H9 (cell line): ENCODE data around the gene ABHD8. TPM values are rescaled to one million over a fixed set of nuclear protein-coding genes. Genes with fewer than 3 reads are reported as not detected.
A peak's percentile ranks its signal among the peaks of the same experiment; 100 is the strongest.

Experiments used
- DNase-seq: peaks from one replicate; pipeline ENCODE4 v3.0.0-alpha.2; 2017
- H2AFZ ChIP-seq: one replicate; pipeline ENCODE4 v1.6.1; 2013; ENCODE audit warnings: mild to moderate bottlenecking, low read length, control low read depth, moderate library complexity
- H2AK5ac ChIP-seq: 2 replicates; pipeline ENCODE4 v1.6.1; 2013; ENCODE audit warnings: low read length, control low read depth, mixed read lengths; ENCODE audit not compliant: insufficient read length
- H2BK120ac ChIP-seq: one replicate; pipeline ENCODE4 v1.6.1; 2013; ENCODE audit warnings: low read depth, mild to moderate bottlenecking, low read length, control low read depth, inconsistent platforms; ENCODE audit not compliant: poor library complexity, severe bottlenecking
- H2BK12ac ChIP-seq: 2 replicates; pipeline ENCODE4 v1.6.1; 2013; ENCODE audit warnings: low read length, control low read depth, mixed read lengths, low read depth; ENCODE audit not compliant: insufficient read length
- H2BK15ac ChIP-seq: 2 replicates; pipeline ENCODE4 v1.6.1; 2013; ENCODE audit warnings: low read depth, low read length, control low read depth
- H2BK20ac ChIP-seq: one replicate; pipeline ENCODE4 v1.6.1; 2013; ENCODE audit warnings: low read depth, mild to moderate bottlenecking, low read length, control low read depth, inconsistent platforms; ENCODE audit not compliant: poor library complexity, severe bottlenecking
- H2BK5ac ChIP-seq: 2 replicates; pipeline ENCODE4 v1.6.1; 2013; ENCODE audit warnings: low read length, control low read depth, mixed read lengths; ENCODE audit not compliant: insufficient read length
- H3K14ac ChIP-seq: 2 replicates; pipeline ENCODE4 v1.6.1; 2013; ENCODE audit warnings: low read length, control low read depth; ENCODE audit not compliant: insufficient read depth
- H3K18ac ChIP-seq: 2 replicates; pipeline ENCODE4 v1.6.1; 2013; ENCODE audit warnings: low read depth, mild to moderate bottlenecking, mixed read lengths, low read length, control low read depth; ENCODE audit not compliant: insufficient read length
- H3K23ac ChIP-seq: 2 replicates; pipeline ENCODE4 v1.6.1; 2013; ENCODE audit warnings: low read length, control low read depth, mixed read lengths, low read depth; ENCODE audit not compliant: insufficient read length
- H3K23me2 ChIP-seq: 2 replicates; pipeline ENCODE4 v1.6.1; 2013; ENCODE audit warnings: low read depth, mild to moderate bottlenecking, mixed read lengths, low read length, control low read depth; ENCODE audit not compliant: insufficient read length, poor library complexity, severe bottlenecking
- H3K27ac ChIP-seq: 2 replicates; pipeline ENCODE4 v1.5.1; 2013; ENCODE audit warnings: low read length, control low read depth, mixed read lengths, low read depth; ENCODE audit not compliant: insufficient read length
- H3K27me3 ChIP-seq: 2 replicates; pipeline ENCODE4 v1.6.1; 2013; ENCODE audit warnings: low read length, control low read depth, inconsistent platforms; ENCODE audit not compliant: insufficient read depth
- H3K4ac ChIP-seq: 2 replicates; pipeline ENCODE4 v1.6.1; 2013; ENCODE audit warnings: low read depth, mild to moderate bottlenecking, control low read depth, inconsistent platforms, low read length, moderate library complexity
- H3K4me1 ChIP-seq: 2 replicates; pipeline ENCODE4 v1.6.1; 2013; ENCODE audit warnings: low read length, control low read depth, inconsistent platforms; ENCODE audit not compliant: insufficient read depth
- H3K4me2 ChIP-seq: 2 replicates; pipeline ENCODE4 v1.6.1; 2013; ENCODE audit warnings: low read length, control low read depth, mixed read lengths; ENCODE audit not compliant: insufficient read length, insufficient read depth
- H3K56ac ChIP-seq: 2 replicates; pipeline ENCODE4 v1.6.1; 2013; ENCODE audit warnings: low read depth, mild to moderate bottlenecking, mixed read lengths, low read length, control low read depth; ENCODE audit not compliant: insufficient read length
- H3K79me1 ChIP-seq: 2 replicates; pipeline ENCODE4 v1.6.1; 2013; ENCODE audit warnings: low read depth, mild to moderate bottlenecking, moderate library complexity, low read length, control low read depth, inconsistent platforms; ENCODE audit not compliant: insufficient read depth, poor library complexity, severe bottlenecking
- H3K79me2 ChIP-seq: 2 replicates; pipeline ENCODE4 v1.6.1; 2013; ENCODE audit warnings: low read length, control low read depth, inconsistent platforms; ENCODE audit not compliant: insufficient read depth
- H3K9ac ChIP-seq: 2 replicates; pipeline ENCODE4 v1.6.1; 2013; ENCODE audit warnings: low read length, control low read depth, mixed read lengths; ENCODE audit not compliant: insufficient read length; ENCODE audit errors: extremely low read depth
- H3K9me3 ChIP-seq: one replicate; pipeline ENCODE4 v1.6.1; 2013; ENCODE audit warnings: low read depth, low read length, inconsistent platforms; ENCODE audit not compliant: control insufficient read depth
- H3T11ph ChIP-seq: one replicate; pipeline ENCODE4 v1.6.1; 2013; ENCODE audit warnings: mild to moderate bottlenecking, low read length, control low read depth, inconsistent platforms
- H4K20me1 ChIP-seq: one replicate; pipeline ENCODE4 v1.6.1; 2013; ENCODE audit not compliant: control insufficient read depth, insufficient read length, insufficient read depth
- H4K5ac ChIP-seq: 2 replicates; pipeline ENCODE4 v1.6.1; 2013; ENCODE audit warnings: low read depth, mild to moderate bottlenecking, mixed read lengths, low read length, control low read depth; ENCODE audit not compliant: insufficient read length
- H4K8ac ChIP-seq: replicated peaks from 2 replicates; pipeline ENCODE4 v1.6.1; 2013; ENCODE audit warnings: low read length, control low read depth, mixed read lengths, low read depth; ENCODE audit not compliant: insufficient read length
- H4K91ac ChIP-seq: 2 replicates; pipeline ENCODE4 v1.6.1; 2013; ENCODE audit warnings: low read depth, mild to moderate bottlenecking, moderate library complexity, mixed read lengths, low read length, control low read depth; ENCODE audit not compliant: insufficient read length
- H3K27ac Mint-ChIP-seq, 3 experiments: 2 replicates in 2 of 3; 3 replicates in 1 of 3; pipeline ENCODE4 v1.8.0; 2020 to 2021; ENCODE audit warnings: mixed read lengths in 3 of 3, mild to moderate bottlenecking in 1 of 3, moderate library complexity in 1 of 3
- H3K27me3 Mint-ChIP-seq: 2 replicates; pipeline ENCODE4 v1.8.0; 2021; ENCODE audit warnings: low read depth, mild to moderate bottlenecking, moderate library complexity, mixed read lengths
- H3K36me3 Mint-ChIP-seq, 3 experiments: 2 replicates in 2 of 3; 3 replicates in 1 of 3; pipeline ENCODE4 v1.8.0; 2020 to 2021; ENCODE audit warnings: low read depth in 3 of 3, mixed read lengths in 3 of 3; ENCODE audit not compliant: insufficient read depth in 1 of 3
- H3K4me1 Mint-ChIP-seq, 2 experiments: 2 replicates each; pipeline ENCODE4 v1.8.0; 2020; ENCODE audit warnings: mixed read lengths in 2 of 2
- H3K4me3 Mint-ChIP-seq, 2 experiments: 2 replicates in 1 of 2; 3 replicates in 1 of 2; pipeline ENCODE4 v1.8.0; 2020 to 2021; ENCODE audit warnings: mild to moderate bottlenecking in 2 of 2, mixed read lengths in 2 of 2, moderate library complexity in 1 of 2
- H3K9me3 Mint-ChIP-seq, 2 experiments: 2 replicates in 1 of 2; 3 replicates in 1 of 2; pipeline ENCODE4 v1.8.0; 2020; ENCODE audit warnings: mild to moderate bottlenecking in 2 of 2, mixed read lengths in 2 of 2, moderate library complexity in 1 of 2
- whole genome bisulfite sequencing: extraction: QIAGEN DNeasy Blood & Tissue Kit; methylation state at CpG from one replicate; pipeline ENCODE4 v1.1.7; 2013; ENCODE audit warnings: missing lambda C conversion rate, low lambda C conversion rate, mixed read lengths; ENCODE audit not compliant: insufficient read length; ENCODE audit errors: extremely low coverage; 5-methylcytosine and 5-hydroxymethylcytosine counted together
- total RNA-seq: library from RNA; stranded (reverse); gene quantifications from 2 replicates; pipeline ENCODE4 v1.2.1, GENCODE V29; 2021
- TF ChIP-seq, protein P1 (sequence below): fragments of 200-600 bp; sonication (generic); conservative IDR thresholded peaks from 3 replicates; pipeline ENCODE4 v1.8.0; 2021; ENCODE audit warnings: antibody characterized with exemption, mild to moderate bottlenecking

Gene ABHD8
- total RNA-seq, 1 experiment from 2014 or later, result 11.7 TPM

DNA sequence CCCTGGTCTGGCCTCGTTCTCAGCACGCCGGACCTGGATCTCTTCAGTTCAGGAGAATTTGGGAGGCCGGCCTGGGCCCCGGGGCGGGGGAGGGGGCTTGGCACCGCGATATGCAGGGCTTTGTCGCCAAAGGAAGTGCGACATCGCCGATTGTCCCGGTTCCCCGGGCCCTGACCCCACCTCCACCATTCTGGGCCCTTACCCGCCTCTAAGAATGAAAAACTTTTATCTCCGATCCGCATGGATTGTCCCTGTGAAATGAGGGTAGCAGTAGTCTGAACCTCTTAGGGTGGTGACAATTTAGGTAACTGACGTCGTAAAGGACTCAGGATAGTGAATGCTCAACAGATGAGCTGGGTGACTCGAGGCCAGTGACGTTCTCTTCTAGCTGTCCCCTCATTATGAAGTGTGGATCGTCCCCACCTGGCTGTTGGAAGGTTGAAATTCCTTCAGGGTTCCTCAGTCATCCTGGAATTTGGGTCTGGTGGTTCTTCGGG, 6.8 kb upstream of the ABHD8 start:
- DNase-seq, result no peak
- Histone ChIP-seq H2AFZ (no peak overlapping the region), H3K4me1 (no peaks in the 10 kb centered on the region), H3K18ac (no peak overlapping the region), H2BK5ac (no peak overlapping the region), H4K20me1 (no peaks in the 10 kb centered on the region), H3K9me3 (no peaks in the 10 kb centered on the region), H3K79me1 (peaks cover 6% of the 10 kb centered on the region), H2BK120ac (no peak overlapping the region), H4K8ac (no peak overlapping the region), H3K56ac (no peak overlapping the region), H3K23ac (no peak overlapping the region), H2BK12ac (no peak overlapping the region), H3K23me2 (peaks cover 11% of the 10 kb centered on the region), H3K4ac (no peak overlapping the region), H3K27ac (no peak overlapping the region), H2BK15ac (no peak overlapping the region), H3K27me3 (no peaks in the 10 kb centered on the region), H3K4me2 (peak overlapping the region; percentile 73), H2BK20ac (no peak overlapping the region), H2AK5ac (no peak overlapping the region), H3K14ac (no peak overlapping the region), H4K91ac (no peak overlapping the region), H4K5ac (no peak overlapping the region), H3K9ac (peak overlapping the region; percentile 32), H3K79me2 (peaks cover 7% of the 10 kb centered on the region; the same call in 1 of the 2 replicates), H3T11ph (no peak overlapping the region)
- Mint-ChIP-seq H3K4me1 (peaks cover 17 to 25% of the 10 kb centered on the region in 2 experiments), H3K36me3 (peaks cover 9 to 22% (median 22%) of the 10 kb centered on the region in 3 experiments; a peak in 6 of 7 replicates), H3K27ac (peak overlapping the region; percentile 88 to 98 (median 95); a peak in 5 of 7 replicates), H3K4me3 (peak overlapping the region; percentile 94 to 95), H3K27me3 (no peaks in the 10 kb centered on the region), H3K9me3 (no peaks in the 10 kb centered on the region)
- WGBS, result no CpG with 5 or more reads among the region's 23 CpGs
- TF ChIP-seq, protein P1, sequence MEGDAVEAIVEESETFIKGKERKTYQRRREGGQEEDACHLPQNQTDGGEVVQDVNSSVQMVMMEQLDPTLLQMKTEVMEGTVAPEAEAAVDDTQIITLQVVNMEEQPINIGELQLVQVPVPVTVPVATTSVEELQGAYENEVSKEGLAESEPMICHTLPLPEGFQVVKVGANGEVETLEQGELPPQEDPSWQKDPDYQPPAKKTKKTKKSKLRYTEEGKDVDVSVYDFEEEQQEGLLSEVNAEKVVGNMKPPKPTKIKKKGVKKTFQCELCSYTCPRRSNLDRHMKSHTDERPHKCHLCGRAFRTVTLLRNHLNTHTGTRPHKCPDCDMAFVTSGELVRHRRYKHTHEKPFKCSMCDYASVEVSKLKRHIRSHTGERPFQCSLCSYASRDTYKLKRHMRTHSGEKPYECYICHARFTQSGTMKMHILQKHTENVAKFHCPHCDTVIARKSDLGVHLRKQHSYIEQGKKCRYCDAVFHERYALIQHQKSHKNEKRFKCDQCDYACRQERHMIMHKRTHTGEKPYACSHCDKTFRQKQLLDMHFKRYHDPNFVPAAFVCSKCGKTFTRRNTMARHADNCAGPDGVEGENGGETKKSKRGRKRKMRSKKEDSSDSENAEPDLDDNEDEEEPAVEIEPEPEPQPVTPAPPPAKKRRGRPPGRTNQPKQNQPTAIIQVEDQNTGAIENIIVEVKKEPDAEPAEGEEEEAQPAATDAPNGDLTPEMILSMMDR, result no peak
